Endothelial cell of umbilical vein (primary cell): ENCODE data around the gene PPP2R2D. TPM values are rescaled to one million over a fixed set of nuclear protein-coding genes. Genes with fewer than 3 reads are reported as not detected.

Source experiments
- BruUV-seq: library from RNA; stranded (reverse); fragments of 400-500 nt; replicated peaks from 2 replicates; lab custom pipeline; 2021; lab: Mats Ljungman, UMichigan
- CTCF ChIA-PET: fragments of 300-600, 350-600 bp; sonication (Branson Sonifier 250); formaldehyde crosslinking; loops from one replicate; lab custom pipeline; 2021; ENCODE audit warnings: antibody characterized with exemption, inconsistent platforms; lab: Charles Lee
- POLR2A ChIA-PET: fragments of 300-600, 350-600 bp; sonication (Branson Sonifier 250); formaldehyde crosslinking; loops from one replicate; lab custom pipeline; 2021; ENCODE audit warnings: antibody characterized with exemption, inconsistent platforms; lab: Charles Lee
- DNase-seq: peaks from one replicate; pipeline ENCODE4 v3.0.0-alpha.2; 2011; ENCODE audit warnings: low read depth, low spot score
- FAIRE-seq: peaks from 2 replicates; lab custom pipeline; 2011; peaks lifted over from hg19 to GRCh38; lab: Jason Lieb, UNC
- H2AFZ ChIP-seq: 2 replicates; pipeline ENCODE4 v1.6.0; 2012; ENCODE audit warnings: low read depth, low read length, control low read depth, inconsistent platforms
- H3K27ac ChIP-seq: 2 replicates; pipeline ENCODE4 v1.5.1; 2011; ENCODE audit warnings: low read depth, mild to moderate bottlenecking, control low read depth, low read length, moderate library complexity; ENCODE audit not compliant: insufficient read depth
- H3K27me3 ChIP-seq, 2 experiments: 2 replicates each; pipeline versions ENCODE4 v1.6.0 to v1.6.1; 2011; ENCODE audit warnings: low read length in 2 of 2, mixed read lengths in 1 of 2; ENCODE audit not compliant: control insufficient read depth in 2 of 2, insufficient read depth in 2 of 2
- H3K36me3 ChIP-seq, 2 experiments: 2 replicates in 1 of 2; 3 replicates in 1 of 2; pipeline ENCODE4 v1.5.1; 2011; ENCODE audit warnings: low read length in 2 of 2, mild to moderate bottlenecking in 1 of 2, moderate library complexity in 1 of 2; ENCODE audit not compliant: control insufficient read depth in 2 of 2, insufficient read depth in 2 of 2; ENCODE audit errors: extremely low read depth in 1 of 2
- H3K4me1 ChIP-seq: 3 replicates; pipeline ENCODE4 v1.5.1; 2011; ENCODE audit warnings: mild to moderate bottlenecking, low read length; ENCODE audit not compliant: control insufficient read depth, insufficient read depth; ENCODE audit errors: extremely low read depth
- H3K4me2 ChIP-seq: 2 replicates; pipeline ENCODE4 v1.6.1; 2011; ENCODE audit warnings: low read length, control low read depth, mixed read lengths; ENCODE audit not compliant: insufficient read depth
- H3K4me3 ChIP-seq, 3 experiments: fragments of 200-600 bp in 1 of 3; sonication (generic), shearing (Covaris generic) in 1 of 3; replicated peaks in 1 of 3; 2 replicates each; pipeline ENCODE4 v1.5.1; 2011 to 2016; ENCODE audit warnings: control low read depth in 3 of 3, low read length in 3 of 3, mild to moderate bottlenecking in 2 of 3, inconsistent platforms in 1 of 3, low read depth in 1 of 3, moderate library complexity in 1 of 3; ENCODE audit not compliant: insufficient read depth in 1 of 3
- H3K79me2 ChIP-seq: 2 replicates; pipeline ENCODE4 v1.6.0; 2012; ENCODE audit warnings: low read length, inconsistent platforms; ENCODE audit not compliant: control insufficient read depth, insufficient read depth
- H3K9ac ChIP-seq: replicated peaks from 2 replicates; pipeline ENCODE3; 2011; ENCODE audit warnings: low read length, control low read depth; ENCODE audit not compliant: insufficient read depth; ENCODE audit errors: extremely low read depth
- H3K9me1 ChIP-seq: replicated peaks from 3 replicates; pipeline ENCODE4 v1.6.0; 2011; ENCODE audit warnings: mild to moderate bottlenecking, low read length; ENCODE audit not compliant: control insufficient read depth, insufficient read depth; ENCODE audit errors: extremely low read depth
- H3K9me3 ChIP-seq: replicated peaks from 2 replicates; pipeline ENCODE4 v1.5.1; 2012; ENCODE audit warnings: low read length, inconsistent platforms; ENCODE audit not compliant: control insufficient read depth, insufficient read depth
- H4K20me1 ChIP-seq: replicated peaks from 2 replicates; pipeline ENCODE3; 2011; ENCODE audit warnings: mild to moderate bottlenecking, low read length; ENCODE audit not compliant: control insufficient read depth, insufficient read depth; ENCODE audit errors: extremely low read depth
- CTCF ChIP-seq, 2 donors: IDR thresholded peaks; 1 replicate in 1 of 2; 2 replicates in 1 of 2; pipeline ENCODE4 v1.5.1; 2011; ENCODE audit warnings: low read length in 2 of 2, mild to moderate bottlenecking in 2 of 2, moderate library complexity in 2 of 2, control low read depth in 1 of 2, inconsistent platforms in 1 of 2, low read depth in 1 of 2; ENCODE audit not compliant: insufficient read depth in 1 of 2; ENCODE audit errors: extremely low read depth in 1 of 2
- EZH2 ChIP-seq: IDR thresholded peaks from 2 replicates; pipeline ENCODE4 v1.6.1; 2012; ENCODE audit warnings: borderline replicate concordance, low read depth, mild to moderate bottlenecking, moderate library complexity, low read length, inconsistent platforms; ENCODE audit not compliant: severe bottlenecking
- FOS ChIP-seq: IDR thresholded peaks from 2 replicates; pipeline ENCODE4 v1.6.1; 2011; ENCODE audit warnings: mild to moderate bottlenecking, low read length, moderate library complexity, borderline replicate concordance; ENCODE audit not compliant: insufficient read depth
- GATA2 ChIP-seq: IDR thresholded peaks from 2 replicates; pipeline ENCODE4 v1.7.0; 2011; ENCODE audit warnings: low read depth, mild to moderate bottlenecking, moderate library complexity, mixed read lengths, low read length; ENCODE audit not compliant: insufficient read length, insufficient read depth
- JUN ChIP-seq: IDR thresholded peaks from 2 replicates; pipeline ENCODE4 v1.6.1; 2011; ENCODE audit warnings: borderline replicate concordance, low read depth; ENCODE audit not compliant: insufficient read length, insufficient read depth
- MAX ChIP-seq: IDR thresholded peaks from 2 replicates; pipeline ENCODE4 v1.6.1; 2011; ENCODE audit not compliant: insufficient read depth, insufficient read length
- MYC ChIP-seq: IDR thresholded peaks from one replicate; pipeline ENCODE4 v1.6.1; 2011; ENCODE audit warnings: mild to moderate bottlenecking, low read depth, low read length
- POLR2A ChIP-seq: IDR thresholded peaks from 2 replicates; pipeline ENCODE4 v1.6.1; 2012; ENCODE audit warnings: low read depth, mild to moderate bottlenecking, control low read depth, low read length
- POLR2AphosphoS5 ChIP-seq: IDR thresholded peaks from 2 replicates; pipeline ENCODE4 v1.6.1; 2012; ENCODE audit warnings: low read depth, mild to moderate bottlenecking, control low read depth, low read length, moderate library complexity; ENCODE audit not compliant: insufficient read depth
- dilution Hi-C: fragments of 300-500 bp; cut with MboI; formaldehyde crosslinking; loops from one replicate; pipeline ENCODE4 v1.15.0; 2019; ENCODE audit warnings: low sequenced_read_pairs; ENCODE audit not compliant: extremely low pct_ligation_motif_present
- intact Hi-C: fragments of 100-400 bp; cut with micrococcal nuclease; formaldehyde crosslinking; loops from one replicate; pipeline ENCODE4 v1.10.0; 2022
- polyA plus RNA-seq, 4 experiments: library from polyadenylated mRNA; depleted of rRNA in 3 of 4; stranded (reverse) in 3 of 4; unstranded in 1 of 4; fragments of >200 nt; gene quantifications; 2 replicates each; pipeline versions ENCODE4 v1.2.1 to v1.2.3, GENCODE V29; 2011 to 2012; ENCODE audit warnings: missing spikeins in 1 of 4
- total RNA-seq: library from RNA; stranded (reverse); gene quantifications from 2 replicates; pipeline ENCODE4 v1.2.3, GENCODE V29; 2021

The PPP2R2D gene
- total and polyA plus RNA-seq, 2 donors (not counting 3 experiments of a cell fraction or from before 2014, with no cell fraction given): 29.9 to 36.3 TPM

- H3K36me3 ChIP-seq: no peaks in the 10 kb centered on the region
- FAIRE-seq (no peak), DNase-seq (no peak)
- H2AFZ ChIP-seq: no peak overlapping the region
- no TSS peak for BruUV-seq
- no peak overlapping the region for H3K4me2 ChIP-seq
- dilution Hi-C loops (no loop called here), intact Hi-C loops (no loop called here)
- H3K27ac ChIP-seq: no peak overlapping the region
- TF ChIP-seq MAX: no peak
- TF ChIP-seq JUN: no peak
- no peak for TF ChIP-seq POLR2AphosphoS5
- TF ChIP-seq FOS: no peak
- TF ChIP-seq MYC: no peak
- TF ChIP-seq GATA2: no peak
- TF ChIP-seq CTCF (IDR thresholded peaks at IDR 0.05; ENCODE audit: extremely low read depth in 1 of 2, insufficient read depth in 1 of 2, low read depth in 1 of 2, low read length in 2 of 2): no peak
- TF ChIP-seq EZH2: no peak
- no peak for TF ChIP-seq POLR2A
- H3K9me3 ChIP-seq: no peaks in the 10 kb centered on the region
- H3K9ac ChIP-seq: no peak overlapping the region
- H3K9me1 ChIP-seq: no peaks in the 10 kb centered on the region
- no peak overlapping the region for H3K4me3 ChIP-seq
- H4K20me1 ChIP-seq: no peaks in the 10 kb centered on the region
- H3K27me3 ChIP-seq: peaks cover 0 to 3% of the 10 kb centered on the region in 2 experiments
- H3K4me1 ChIP-seq: no peaks in the 10 kb centered on the region
- POLR2A ChIA-PET: no interaction called here
- no peaks in the 10 kb centered on the region for H3K79me2 ChIP-seq
- CTCF ChIA-PET: interaction anchor here (2.9 kb wide), 1 partner anchor 19 kb away, joined by 11 read pairs; no protein-coding TSS in a partner anchor
Observed at GRCh38 chr10:132004052-132004451, 103.2 kb downstream of the PPP2R2D start.
